GM12874 (cell line): ENCODE data around the gene DOLPP1.

Source experiments
- CTCF ChIP-seq: IDR thresholded peaks from 2 replicates; pipeline ENCODE4 v1.5.1; 2011; ENCODE audit warnings: low read depth, mild to moderate bottlenecking, control low read depth, low read length, moderate library complexity; ENCODE audit not compliant: insufficient read depth

The DOLPP1 gene

GRCh38 chr9:129038109-129038852, 42.6 kb upstream of the DOLPP1 start:
- TF ChIP-seq CTCF = no peak

GRCh38 chr9:129040113-129040643, 40.7 kb upstream of the DOLPP1 start:
- TF ChIP-seq CTCF = no peak

GRCh38 chr9:129042016-129042415, 38.9 kb upstream of the DOLPP1 start:
- no peak for TF ChIP-seq CTCF

GRCh38 chr9:129052592-129052991, 28.3 kb upstream of the DOLPP1 start:
- no peak for TF ChIP-seq CTCF

GRCh38 chr9:129053020-129053419, 27.9 kb upstream of the DOLPP1 start:
- no peak for TF ChIP-seq CTCF

GRCh38 chr9:129054163-129054851, 26.6 kb upstream of the DOLPP1 start:
- no peak for TF ChIP-seq CTCF

GRCh38 chr9:129058965-129059795, 21.7 kb upstream of the DOLPP1 start:
- TF ChIP-seq CTCF = no peak
